HUES48 (cell line): ENCODE results near the gene INPP5D.

ENCODE experiments used
- H3K27ac ChIP-seq: one replicate; pipeline ENCODE4 v1.7.0; 2013; ENCODE audit warnings: low read depth, low read length, inconsistent platforms
- H3K27me3 ChIP-seq: 2 replicates; pipeline ENCODE4 v1.6.1; 2013; ENCODE audit warnings: mild to moderate bottlenecking, low read length; ENCODE audit not compliant: control insufficient read depth, insufficient read depth
- H3K36me3 ChIP-seq: 2 replicates; pipeline ENCODE4 v1.6.1; 2013; ENCODE audit warnings: low read length; ENCODE audit not compliant: control insufficient read depth, insufficient read depth
- H3K4me1 ChIP-seq: 2 replicates; pipeline ENCODE4 v1.6.1; 2013; ENCODE audit warnings: mild to moderate bottlenecking, low read length; ENCODE audit not compliant: control insufficient read depth, insufficient read depth
- H3K4me3 ChIP-seq: 2 replicates; pipeline ENCODE4 v1.5.1; 2013; ENCODE audit warnings: mild to moderate bottlenecking, low read depth, low read length
- H3K9ac ChIP-seq: 2 replicates; pipeline ENCODE4 v1.6.1; 2013; ENCODE audit warnings: mild to moderate bottlenecking, low read depth, low read length, moderate library complexity
- H3K9me3 ChIP-seq: 2 replicates; pipeline ENCODE4 v1.6.1; 2013; ENCODE audit warnings: low read length; ENCODE audit not compliant: control insufficient read depth, insufficient read depth

INPP5D gene

DNA sequence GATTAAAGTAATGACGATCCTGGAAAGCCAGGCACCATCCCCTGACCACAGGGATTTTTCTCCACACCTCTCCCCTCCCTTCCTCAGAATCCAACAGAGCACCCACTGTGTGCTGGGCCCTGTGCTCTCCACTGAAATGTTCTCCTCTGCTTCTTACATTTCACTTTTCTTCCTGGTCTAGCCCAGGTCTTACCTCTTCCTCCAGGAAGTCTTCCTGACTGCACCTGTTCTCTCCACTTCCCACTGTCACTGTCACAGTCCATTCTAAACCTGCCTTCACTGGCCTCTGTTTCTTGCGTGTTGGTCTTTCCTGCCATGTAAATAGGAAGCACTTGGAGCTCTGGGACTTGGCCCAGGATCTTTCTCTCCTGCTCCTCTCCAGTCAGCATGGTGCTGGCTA is 39.7 kb upstream of the INPP5D start:
- Histone ChIP-seq H3K4me3 (no peak overlapping the region), H3K27ac (no peak overlapping the region), H3K36me3 (no peaks in the 10 kb centered on the region), H3K9ac (no peak overlapping the region), H3K9me3 (no peaks in the 10 kb centered on the region), H3K4me1 (no peaks in the 10 kb centered on the region), H3K27me3 (no peaks in the 10 kb centered on the region)

DNA sequence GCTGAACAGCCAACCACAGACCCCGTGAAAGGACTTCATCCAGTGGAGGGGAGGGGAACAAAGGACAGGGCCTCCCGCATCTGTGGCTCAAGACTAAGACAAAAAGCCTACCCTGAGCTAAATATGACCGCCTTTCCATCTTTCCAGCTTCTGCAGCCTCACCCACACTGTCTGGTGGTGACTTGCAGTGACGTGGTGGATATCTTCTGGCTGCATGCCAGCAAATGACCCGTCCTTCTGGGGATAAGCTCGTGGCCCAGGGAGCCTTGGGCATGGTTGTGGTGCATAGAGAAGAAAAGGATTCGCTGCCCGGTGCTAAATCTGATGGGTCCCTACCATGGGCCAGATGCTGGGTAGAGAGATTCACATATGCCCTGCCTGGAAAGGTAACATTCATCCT is 38.4 kb upstream of the INPP5D start:
- no peaks in the 10 kb centered on the region for H3K27me3 ChIP-seq
- H3K9ac ChIP-seq: no peak overlapping the region
- no peak overlapping the region for H3K27ac ChIP-seq
- H3K9me3 ChIP-seq: no peaks in the 10 kb centered on the region
- H3K36me3 ChIP-seq: no peaks in the 10 kb centered on the region
- H3K4me3 ChIP-seq: no peak overlapping the region
- no peaks in the 10 kb centered on the region; the same call in 1 of the 2 replicates for H3K4me1 ChIP-seq

DNA sequence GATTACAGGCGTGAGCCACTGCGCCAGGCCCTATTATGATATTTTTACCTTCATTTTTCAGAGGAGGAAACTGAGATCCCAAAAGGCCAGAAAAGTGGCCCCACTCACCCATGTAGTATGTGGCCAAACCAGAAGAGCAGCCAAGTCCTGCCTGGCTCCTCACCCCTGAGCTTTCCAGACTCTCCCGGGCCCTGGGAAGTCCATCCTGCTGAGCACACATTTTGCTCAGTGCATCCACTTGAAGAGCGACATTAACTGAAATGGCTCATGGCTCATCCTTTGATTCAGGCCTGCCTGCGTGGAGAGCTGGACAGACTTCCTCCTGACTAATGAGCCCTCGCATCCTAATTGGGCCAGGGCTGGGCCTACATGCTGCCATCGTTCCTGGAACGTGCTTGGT is 37.6 kb upstream of the INPP5D start:
- Histone ChIP-seq H3K27ac (no peak overlapping the region), H3K36me3 (no peaks in the 10 kb centered on the region), H3K9ac (no peak overlapping the region), H3K4me1 (no peaks in the 10 kb centered on the region; the same call in 1 of the 2 replicates), H3K9me3 (no peaks in the 10 kb centered on the region), H3K27me3 (no peaks in the 10 kb centered on the region), H3K4me3 (no peak overlapping the region)

DNA sequence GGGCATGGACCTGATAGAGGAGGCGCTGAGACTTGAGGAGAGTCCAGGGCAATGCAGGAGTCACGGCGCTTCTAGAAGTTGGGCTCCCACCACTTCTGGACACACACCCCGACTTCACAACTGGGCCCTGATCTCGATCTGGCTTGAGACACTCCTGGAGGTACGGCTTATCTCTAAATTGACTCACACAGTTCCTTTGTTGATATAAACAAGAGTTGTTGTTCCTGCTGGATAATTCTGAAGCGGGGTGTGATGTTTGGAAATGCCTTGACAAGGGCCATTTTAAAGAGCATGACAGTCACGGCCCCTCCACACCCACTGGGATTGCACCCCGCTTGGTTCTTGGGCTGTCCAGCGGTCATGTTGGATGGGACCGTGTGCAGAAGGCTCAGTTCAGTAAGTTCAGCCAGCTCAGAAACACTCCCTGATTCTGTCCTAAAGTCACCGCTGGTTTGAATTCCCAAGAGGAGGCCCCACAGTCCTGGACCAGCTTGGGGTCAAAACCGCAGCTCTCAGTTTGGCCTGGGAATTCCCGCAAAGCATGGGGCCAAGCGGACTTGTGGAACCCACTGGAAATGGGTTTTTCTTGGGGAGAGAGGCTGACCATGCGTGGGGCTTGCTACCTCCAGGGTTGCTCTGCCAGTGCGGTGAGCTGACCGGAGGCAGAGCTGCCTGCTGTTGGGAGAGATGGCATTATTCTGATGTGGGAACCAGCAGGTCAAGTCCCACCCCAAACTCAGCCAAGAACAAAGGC is 37.0 kb upstream of the INPP5D start:
- H3K36me3 ChIP-seq: no peaks in the 10 kb centered on the region
- H3K27me3 ChIP-seq: no peaks in the 10 kb centered on the region
- no peak overlapping the region for H3K4me3 ChIP-seq
- no peaks in the 10 kb centered on the region; the same call in 1 of the 2 replicates for H3K4me1 ChIP-seq
- no peak overlapping the region for H3K27ac ChIP-seq
- no peaks in the 10 kb centered on the region for H3K9me3 ChIP-seq
- no peak overlapping the region for H3K9ac ChIP-seq

DNA sequence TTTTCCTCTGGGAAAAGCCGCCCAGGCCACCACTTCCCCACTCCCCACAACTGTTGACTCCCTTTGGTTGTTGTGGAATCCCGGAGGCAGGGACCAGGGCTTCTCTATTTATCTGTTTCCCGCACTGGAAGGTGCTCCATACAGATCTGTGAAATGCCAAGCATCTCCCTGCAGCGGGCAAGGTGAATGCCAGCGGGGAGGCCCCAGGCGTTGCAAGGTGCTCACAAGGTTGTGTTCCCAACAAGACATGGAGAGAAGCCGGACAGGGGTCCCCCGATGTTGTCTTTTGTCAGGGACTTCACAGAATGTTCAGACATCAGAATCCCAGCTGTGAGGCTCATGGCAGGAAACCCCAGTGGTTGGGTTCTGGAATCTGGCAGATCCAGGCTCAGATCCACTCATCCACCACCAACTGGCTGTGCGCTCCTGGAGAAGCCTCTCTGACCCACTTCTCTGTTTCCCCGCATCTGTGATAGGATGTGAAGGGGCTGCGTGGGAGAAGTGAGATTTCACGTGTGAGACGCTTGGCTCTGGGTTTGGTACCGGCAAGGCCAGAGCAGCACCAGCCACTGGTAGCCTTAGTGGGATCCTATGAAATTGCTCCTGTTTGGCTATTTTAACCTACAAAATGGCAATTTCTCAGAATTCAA is 36.3 kb upstream of the INPP5D start:
- Histone ChIP-seq H3K9me3 (no peaks in the 10 kb centered on the region), H3K27me3 (no peaks in the 10 kb centered on the region), H3K36me3 (no peaks in the 10 kb centered on the region), H3K27ac (no peak overlapping the region), H3K4me1 (no peaks in the 10 kb centered on the region; the same call in 1 of the 2 replicates), H3K4me3 (no peak overlapping the region), H3K9ac (no peak overlapping the region)

DNA sequence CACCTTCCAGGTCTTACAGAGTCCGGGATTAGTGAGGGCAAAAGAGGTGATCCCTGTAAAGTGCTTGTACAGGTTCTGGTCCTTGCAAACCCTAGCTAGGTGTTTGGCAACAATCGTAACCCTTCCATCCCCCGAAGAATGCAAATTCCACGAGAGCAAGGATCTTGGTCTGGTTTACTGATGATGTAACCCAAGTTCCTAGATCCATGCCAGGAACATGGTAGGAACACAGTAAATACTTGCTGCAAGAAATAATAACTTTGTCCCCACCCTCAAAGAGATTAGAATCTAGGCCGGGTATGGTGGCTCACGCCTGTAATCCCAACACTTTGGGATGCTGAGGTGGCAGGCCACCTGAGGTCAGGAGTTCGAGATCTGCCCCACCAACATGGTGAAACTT is 34.4 kb upstream of the INPP5D start:
- Histone ChIP-seq H3K9me3 (no peaks in the 10 kb centered on the region), H3K36me3 (no peaks in the 10 kb centered on the region), H3K27me3 (no peaks in the 10 kb centered on the region), H3K4me3 (no peak overlapping the region), H3K4me1 (no peaks in the 10 kb centered on the region; the same call in 1 of the 2 replicates), H3K27ac (no peak overlapping the region), H3K9ac (no peak overlapping the region)

DNA sequence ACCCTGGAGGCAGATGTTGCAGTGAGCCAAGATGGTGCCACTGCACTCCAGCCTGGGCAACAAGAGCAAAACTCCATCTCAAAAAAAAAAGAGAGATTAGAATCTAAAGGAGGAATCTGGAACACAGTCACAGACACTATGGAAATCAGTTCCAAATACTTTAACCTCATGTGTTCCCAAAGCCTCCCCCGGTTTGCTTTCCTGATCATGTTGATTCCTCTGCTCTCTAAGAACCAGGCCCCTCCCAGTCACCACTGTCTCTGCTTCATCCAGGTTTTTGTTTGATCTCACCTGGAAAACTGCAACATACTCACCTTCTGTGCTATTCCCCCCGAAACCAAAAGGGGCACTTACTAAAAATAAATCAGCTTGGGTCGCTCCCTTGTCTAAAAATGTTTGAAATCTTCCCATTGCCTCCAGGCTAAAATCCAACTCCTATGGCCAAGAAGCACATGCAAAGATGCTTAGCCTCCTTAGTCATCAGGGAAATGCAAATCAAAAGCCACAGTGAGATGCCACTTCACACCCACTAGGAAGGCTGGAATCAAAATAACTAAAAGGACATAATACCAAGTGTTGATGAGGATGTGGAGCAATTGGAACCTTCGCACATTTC is 33.8 kb upstream of the INPP5D start:
- Histone ChIP-seq H3K36me3 (no peaks in the 10 kb centered on the region), H3K27ac (no peak overlapping the region), H3K27me3 (no peaks in the 10 kb centered on the region), H3K9ac (no peak overlapping the region), H3K4me1 (no peaks in the 10 kb centered on the region; the same call in 1 of the 2 replicates), H3K4me3 (no peak overlapping the region), H3K9me3 (no peaks in the 10 kb centered on the region)

DNA sequence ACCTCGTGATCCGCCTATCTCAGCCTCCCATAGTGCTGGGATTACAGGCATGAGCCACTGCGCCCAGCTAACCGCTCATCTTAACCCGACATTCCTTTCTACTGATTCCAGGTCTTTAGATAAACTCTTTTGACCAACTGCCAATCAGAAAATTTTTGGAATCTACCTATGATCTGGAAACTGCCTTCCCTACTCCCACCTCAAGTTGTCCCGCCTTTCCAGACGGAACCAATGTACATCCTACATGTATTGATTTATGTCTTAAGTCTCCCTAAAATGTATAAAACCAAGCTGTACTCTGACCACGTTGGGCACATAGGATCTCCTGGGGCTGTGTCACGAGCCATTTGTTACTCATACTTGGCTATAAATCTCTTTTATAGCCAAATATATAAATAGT is 30.8 kb upstream of the INPP5D start:
- Histone ChIP-seq H3K4me3 (no peak overlapping the region), H3K4me1 (no peaks in the 10 kb centered on the region; the same call in 1 of the 2 replicates), H3K36me3 (no peaks in the 10 kb centered on the region), H3K9ac (no peak overlapping the region), H3K27ac (no peak overlapping the region), H3K9me3 (no peaks in the 10 kb centered on the region), H3K27me3 (no peaks in the 10 kb centered on the region)

DNA sequence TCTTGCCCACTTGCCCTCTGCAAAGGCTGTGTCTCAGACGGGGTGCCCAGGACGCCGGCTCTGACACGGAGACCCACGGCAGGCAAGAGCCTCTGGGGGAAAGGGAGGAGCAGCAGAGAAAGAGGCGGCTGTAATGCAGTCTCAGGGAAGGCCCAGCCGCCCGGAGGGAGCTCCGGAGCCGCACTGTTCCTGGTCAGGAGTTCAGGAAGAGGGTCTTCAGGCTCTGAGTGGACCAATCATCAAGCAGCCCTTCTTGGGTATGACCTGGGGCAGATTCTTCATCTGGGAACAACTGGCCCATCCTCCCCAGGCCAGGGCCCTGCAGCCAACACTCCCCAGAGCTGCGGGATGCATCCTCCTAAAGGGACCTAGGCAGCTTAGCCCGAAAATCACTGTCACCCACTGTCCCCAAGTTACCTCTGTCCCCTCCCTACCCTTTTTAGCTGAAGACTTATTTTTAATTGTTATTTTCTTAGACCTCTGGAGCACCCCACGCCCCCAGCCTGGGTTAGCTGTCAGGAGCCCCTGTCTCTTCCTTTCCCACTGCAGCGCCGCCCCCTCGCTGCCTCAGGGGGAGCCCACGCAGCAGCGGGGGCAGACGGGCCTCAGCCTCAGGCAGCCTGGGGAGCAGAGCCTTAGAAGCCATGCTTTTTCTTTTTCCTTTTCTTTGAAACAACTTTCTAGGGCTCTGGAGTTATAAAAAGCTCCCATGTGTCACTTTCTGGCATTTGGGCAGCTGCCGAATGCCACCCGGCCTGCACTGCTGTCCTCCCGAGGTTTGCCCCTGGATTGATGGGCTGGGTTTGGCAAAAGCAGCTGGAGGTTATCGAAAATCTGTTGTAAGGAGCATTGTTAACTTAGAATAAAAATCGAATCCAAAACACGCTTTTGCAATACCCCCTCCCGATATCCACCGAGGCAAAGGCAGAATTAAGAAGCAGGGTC is 28.3 kb upstream of the INPP5D start:
- no peaks in the 10 kb centered on the region for H3K27me3 ChIP-seq
- H3K4me1 ChIP-seq: no peaks in the 10 kb centered on the region
- H3K9ac ChIP-seq: no peak overlapping the region
- no peaks in the 10 kb centered on the region for H3K36me3 ChIP-seq
- H3K27ac ChIP-seq: no peak overlapping the region
- no peaks in the 10 kb centered on the region for H3K9me3 ChIP-seq
- no peak overlapping the region for H3K4me3 ChIP-seq

DNA sequence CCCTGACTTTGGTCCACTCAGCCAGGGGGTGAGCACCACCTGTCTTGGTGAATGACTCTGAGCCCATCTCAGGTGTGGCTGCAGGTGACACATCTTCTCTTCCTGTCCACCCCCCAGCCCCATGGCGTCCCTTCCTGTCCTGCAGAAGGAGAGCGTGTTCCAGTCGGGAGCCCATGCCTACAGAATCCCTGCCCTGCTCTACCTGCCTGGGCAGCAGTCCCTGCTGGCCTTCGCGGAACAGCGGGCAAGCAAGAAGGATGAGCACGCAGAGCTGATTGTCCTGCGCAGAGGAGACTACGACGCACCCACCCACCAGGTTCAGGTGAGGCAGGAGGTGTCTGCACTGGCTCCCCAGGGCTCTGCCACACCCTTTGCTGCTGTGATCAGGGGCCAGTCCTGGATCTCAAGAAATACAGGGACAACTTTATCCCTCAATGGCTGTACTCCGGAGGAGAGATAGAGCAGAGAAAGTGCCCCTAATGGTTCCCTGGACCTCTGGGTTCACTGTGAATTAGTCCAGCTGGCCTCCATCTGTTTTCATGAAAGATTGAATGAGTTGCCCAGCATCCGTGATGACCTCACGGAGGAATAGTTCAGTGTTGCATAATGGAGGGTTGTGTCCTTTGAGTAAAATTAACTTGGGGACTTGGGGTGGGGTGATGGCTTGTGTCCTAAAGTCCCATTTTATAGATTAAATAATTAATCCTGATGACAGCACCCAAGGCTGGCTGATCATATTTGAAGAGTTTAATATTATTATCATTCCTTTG is 27.4 kb upstream of the INPP5D start, which contains the start of gene NEU2:
NEU2 (plus strand) TSS at position 122 of the 770 bp plus-strand sequence; CDS start at position 122, 0 bp downstream.
- Histone ChIP-seq H3K36me3 (no peaks in the 10 kb centered on the region), H3K27me3 (no peaks in the 10 kb centered on the region), H3K4me1 (no peaks in the 10 kb centered on the region), H3K27ac (no peak within 1 kb of the TSS), H3K9ac (no peak within 1 kb of the TSS), H3K9me3 (no peaks in the 10 kb centered on the region), H3K4me3 (no peak within 1 kb of the TSS)
